Activated T-cell treated with anti-CD3 and anti-CD28 coated beads for 24 hours (primary cell): ENCODE results near the gene BGN.

Experiments
- DNase-seq: peaks from one replicate; pipeline ENCODE4 v3.0.0-alpha.2; 2020; ENCODE audit warnings: low read depth

Gene BGN

DNA sequence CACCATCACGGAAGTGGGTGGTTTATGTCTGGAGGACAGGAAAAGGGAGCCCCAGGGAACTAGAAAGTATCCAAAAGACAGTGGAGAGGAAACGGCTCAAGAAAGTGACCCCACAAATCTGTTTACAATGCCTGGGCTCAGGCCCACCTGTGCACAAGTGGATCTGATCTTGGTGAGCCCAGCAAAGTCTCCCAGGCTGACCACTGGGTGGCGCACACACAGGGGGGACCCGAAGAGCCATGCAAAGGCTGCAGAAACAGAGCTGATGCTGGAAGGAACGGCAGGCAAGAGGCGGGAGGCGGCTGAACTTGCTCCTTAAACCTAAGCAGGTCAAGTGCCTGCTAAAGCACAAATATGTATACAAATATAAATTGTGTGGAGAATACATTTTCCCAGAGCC is 34.0 kb upstream of the BGN start:
- peak; percentile 23 for DNase-seq

DNA sequence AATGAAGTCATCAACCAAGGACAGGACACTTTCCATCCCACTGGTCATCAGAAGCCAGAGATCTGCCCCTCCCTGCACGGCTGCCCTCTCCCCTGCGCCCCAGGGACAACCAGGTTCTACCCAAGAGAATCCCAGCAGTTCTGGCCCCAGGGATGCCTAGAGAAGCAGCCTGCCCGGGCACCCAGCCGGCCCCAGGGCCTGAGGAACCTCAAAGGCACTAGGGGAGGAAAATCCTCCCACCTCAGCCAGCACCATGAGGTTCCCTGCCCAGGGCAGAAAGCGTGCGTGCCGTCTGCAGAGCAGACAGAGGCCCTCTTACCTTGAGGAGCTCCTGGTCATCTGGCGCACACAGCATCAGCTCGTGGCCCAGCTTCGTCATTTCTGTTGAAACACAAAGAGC is 32.5 kb upstream of the BGN start:
- no peak for DNase-seq

DNA sequence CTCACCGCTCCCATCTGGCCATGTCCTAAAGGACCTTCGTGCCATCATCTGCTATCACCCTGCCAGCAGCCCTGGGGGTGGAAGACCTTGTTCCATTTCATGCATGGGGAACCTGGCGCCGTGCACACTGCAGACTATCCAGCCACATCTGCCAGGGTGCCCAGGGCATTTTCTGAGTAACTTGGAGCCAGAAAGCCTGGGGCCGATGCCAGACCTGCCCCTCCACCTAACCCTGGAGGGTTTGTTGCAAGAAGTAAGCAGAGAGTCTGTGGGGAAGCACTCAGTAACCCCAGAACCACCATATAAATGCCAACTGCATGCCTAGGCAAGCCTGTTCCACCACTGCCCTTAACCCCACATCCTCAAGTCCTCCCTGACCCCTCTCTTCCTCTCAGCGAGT is 31.7 kb upstream of the BGN start:
- no peak for DNase-seq

DNA sequence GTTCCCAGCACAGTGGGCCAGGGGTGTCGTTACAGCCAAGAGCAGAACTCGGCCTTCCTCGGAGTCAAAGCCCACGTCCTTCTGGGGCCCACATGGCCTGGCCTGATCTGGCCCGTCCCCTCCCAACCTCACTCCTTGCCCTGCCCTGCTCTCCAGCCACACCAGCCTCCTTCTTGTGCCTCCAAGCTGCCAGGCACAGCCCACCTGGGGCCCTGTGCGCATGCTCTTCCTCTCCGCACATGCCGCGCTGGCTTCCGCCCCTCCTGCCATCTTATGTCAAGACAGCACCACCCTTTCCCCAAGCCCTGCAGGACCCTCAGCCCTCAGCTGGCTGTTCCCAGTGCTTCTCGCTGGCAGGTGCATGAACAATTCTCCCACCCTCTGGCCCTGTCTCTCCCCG is 31.2 kb upstream of the BGN start:
- DNase-seq: no peak

DNA sequence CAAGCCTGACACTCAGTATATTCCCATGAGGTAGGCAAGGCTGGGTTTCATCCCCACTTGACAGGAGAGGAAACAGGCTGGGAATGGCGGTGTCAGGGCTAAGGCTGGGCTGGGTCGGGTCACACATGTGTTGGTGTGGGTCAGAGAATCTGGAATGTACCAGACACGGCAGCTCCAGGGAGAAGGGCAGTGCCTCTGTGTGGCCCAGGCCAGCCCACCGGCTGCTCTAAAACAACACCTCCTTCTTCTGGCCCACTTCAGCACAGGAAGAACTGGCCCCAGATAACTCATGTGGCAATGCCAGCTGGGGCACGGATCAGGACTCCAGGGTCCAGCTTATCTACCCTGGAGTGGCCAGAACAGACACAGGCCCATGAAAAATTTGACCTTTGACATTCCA is 30.7 kb upstream of the BGN start:
- no peak for DNase-seq

DNA sequence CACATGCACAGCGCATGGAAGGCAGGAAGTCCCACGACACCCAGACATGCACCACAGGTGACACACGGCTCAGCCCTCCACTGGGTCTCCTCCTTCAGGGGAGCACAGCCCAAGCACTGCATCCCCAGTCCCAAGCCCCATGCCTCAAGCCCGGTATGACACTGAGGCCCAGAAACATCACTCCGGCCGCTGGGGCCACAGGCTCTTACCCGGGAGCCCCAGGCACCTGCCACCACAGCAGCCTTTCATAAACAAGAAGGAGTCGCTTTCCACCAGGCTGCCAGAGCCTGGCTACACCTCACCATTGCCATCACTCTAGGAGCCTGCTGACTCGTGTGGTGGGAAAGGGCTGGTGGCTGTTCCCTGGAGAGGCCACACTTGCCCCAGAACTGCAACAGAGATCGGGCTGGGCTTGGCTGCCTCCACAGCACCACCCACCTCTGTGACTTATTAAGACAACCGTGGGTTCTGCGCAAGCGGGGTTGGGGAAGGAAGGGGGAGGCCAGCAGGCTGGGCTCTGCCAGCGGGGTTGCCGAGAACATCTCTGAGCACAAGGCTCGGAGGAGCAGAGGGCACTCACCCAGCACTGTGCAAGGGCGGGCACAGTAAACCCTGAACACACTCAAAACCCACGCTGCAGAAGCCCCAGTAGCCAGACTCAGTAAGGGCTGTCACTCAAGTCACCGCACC is 28.9 kb upstream of the BGN start:
- no peak for DNase-seq

DNA sequence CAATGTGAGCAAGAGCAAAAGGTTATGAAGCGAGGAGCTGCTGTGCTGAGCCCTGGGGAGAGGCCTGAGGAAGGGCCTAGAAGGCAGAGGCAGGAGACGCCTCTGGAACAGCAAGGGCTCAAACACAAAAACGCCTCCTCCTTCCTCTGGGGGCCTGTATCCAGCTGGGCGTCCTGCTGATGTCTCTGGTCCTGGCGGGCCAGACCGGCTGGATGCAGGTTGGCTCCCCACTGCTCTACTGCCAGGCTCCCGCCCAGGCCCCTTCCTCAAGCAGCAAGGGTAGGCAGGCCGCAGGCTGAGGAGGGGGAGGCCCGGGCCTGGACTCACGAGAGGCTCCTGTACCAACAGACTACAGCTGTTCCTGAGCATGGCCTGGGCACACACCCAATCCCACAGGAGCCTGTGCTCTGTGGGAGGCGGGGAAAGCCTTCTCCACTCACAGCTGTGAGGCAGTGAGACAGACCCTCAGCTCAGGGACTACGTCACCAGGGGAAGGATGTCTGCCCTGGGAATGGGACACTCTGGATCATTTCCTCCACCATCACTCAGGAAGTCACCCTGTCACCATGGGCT is 26.7 kb upstream of the BGN start:
- no peak for DNase-seq

DNA sequence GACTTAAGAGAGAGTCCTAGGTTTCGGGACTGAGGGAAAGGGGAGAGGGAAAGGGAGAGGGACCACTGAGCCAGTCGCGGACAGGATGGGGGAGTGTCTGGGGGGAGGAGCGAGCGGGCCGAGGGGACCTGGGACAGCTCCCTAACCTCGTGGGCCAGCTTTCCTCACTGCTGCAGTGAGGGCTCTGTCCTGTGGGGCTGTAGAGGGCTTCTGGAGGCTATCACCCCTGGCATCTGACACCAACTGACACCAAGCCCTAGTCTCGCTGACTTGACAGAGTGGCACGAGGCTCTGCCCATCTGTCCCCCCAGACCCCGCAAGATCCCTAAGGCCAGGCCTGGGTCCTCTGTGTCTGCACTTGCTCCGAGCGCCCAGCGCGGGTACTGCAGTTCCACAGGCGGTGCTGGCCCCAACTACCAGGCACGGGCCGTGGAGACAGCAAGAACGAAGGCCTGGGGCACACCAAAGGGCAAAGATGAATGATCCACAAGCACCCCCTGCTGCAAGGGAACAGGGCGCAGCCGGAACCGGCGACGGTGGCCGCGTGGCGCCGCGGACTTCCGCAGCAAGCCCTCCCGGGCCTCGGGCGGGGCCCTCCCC is 24.9 kb upstream of the BGN start:
- DNase-seq: no peak

DNA sequence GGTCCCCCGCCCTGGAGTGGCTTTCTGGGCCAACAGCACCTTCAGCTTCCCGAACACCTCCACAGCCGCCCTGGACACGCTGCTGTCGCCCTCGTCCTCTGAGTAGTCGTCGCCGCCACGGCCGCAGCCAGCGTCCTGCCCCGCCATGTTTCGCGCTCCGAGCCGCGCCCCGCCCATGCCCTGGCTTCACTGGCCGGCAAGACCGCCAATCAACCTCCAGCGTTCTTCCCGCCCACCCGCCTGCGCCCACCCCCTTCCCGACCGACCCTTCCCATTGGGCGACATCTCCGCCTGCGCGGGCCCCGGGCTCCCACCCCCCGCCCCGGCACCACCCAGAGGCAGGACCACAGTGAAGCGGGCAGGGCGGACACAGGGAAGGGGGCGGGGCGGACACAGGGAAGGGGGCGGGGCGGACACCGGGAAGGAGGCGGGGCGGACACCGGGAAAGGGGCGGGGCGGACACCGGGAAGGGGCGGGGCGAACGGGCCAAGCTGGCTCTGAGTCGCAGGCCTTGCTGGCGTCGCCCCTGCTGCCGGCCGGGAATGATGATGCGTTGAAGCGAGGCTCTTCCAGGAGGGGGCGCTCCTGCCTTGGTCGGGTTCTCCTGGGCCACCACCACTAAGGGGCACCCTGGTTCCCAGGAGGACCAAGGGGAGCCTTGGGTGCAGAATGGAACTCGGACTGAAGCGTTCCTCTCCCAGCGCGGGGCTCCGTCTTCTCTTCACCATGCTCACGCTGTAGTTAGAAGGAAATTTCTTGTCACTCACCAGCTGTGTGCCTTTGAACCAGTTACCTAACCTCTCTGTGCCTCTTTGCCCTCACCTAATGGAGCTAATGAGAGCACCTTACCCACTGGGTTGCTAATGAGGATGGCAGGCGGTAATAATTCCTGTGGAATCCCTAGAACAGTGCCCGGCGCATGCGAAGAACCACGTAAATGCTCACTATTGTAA is 24.1 kb upstream of the BGN start, which contains the start of gene HAUS7:
Gene HAUS7 (minus strand): TSS at position 166 of the 953 bp plus-strand sequence. CDS start 19 bp downstream, at position 147.
- DNase-seq: peak; percentile 78

DNA sequence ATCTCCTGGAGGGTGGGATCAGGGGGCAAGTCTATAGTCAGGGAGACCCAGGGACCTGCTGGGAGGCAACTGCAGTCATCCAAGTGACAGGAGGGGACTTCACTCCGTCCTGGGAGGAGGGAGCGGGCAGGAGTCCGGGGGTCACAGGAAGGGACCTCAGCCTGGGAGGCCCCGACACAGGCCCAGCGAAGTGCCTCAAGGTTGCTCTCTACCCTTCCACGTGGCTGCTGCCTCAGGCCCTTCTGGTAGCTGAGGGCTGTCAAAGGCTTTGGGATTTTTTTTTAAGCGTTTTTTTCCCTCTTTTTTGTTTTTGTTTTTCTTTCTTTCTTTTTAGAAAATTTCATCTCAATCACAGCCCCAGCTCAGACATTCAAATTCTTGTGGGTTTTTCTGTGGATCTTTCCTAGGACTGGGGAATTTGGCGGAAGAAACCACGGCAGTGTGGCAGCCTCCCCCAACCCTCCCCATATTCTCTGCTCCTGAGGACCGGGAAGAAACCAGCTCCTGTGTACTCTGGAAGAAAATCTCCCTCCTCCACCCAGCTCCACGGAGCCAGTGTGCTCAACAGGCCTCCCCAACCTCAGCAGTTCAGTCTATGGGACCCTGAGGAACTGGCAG is 23.0 kb upstream of the BGN start:
- no peak for DNase-seq

DNA sequence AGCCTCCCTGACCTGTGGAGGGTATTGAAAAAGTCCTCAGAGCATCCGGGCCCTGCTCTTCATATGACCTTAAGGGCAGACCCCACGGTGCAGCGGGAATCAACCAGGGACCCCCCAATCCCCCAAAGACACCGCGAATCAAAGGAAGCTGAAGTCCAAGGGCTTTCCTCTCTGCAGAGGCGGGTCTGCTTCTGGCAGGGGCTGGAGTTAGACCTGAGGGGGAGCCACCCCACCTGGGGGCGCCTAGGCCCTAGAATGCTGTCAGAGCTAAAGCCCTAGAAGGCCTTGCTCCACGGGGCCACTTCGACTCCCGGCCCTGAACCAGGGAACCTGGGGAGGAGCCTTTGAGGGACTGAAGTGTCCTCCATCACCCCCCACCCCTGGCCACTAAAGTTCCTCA is 21.7 kb upstream of the BGN start:
- DNase-seq: no peak

DNA sequence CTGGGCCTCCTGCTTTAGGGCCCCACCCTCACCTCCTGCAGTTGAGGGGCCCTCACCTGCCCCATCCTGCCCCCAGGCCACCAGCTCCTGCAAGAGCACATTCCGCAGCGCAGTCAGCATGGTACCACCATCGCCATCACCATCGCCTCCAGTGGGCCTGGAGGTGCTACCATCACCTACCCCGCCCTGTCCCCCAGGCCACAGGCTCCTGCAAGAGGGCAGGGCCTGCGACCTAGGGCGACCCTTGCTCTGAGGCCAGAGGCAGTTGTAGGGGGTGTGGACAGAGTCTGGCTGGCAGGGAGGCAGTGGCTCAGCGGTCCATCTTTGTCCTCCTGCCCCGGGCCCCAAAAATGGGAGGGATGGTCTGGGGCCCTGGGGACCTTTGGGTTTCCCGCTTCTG is 20.5 kb upstream of the BGN start:
- no peak for DNase-seq

DNA sequence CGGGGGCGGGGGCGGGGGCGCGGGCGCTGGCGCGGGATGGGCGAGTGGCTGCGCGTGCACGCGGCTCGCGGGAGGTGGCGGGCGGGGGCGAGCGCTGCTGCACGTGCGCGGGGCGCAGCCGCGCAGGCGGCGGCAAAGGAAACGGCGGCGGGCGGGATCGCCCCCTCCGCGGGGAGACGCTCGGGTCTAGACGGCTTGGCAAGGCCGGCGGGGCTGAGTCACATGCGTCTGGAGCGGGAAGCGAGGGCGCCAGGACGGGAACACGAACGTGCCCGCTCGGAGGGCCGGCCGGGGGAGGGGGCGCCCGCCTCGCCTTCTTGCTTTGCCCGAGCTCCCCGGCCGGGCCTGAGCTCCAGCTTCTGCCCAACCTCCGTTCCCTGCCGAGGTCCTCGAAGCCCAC is 20.1 kb upstream of the BGN start:
- DNase-seq: no peak

DNA sequence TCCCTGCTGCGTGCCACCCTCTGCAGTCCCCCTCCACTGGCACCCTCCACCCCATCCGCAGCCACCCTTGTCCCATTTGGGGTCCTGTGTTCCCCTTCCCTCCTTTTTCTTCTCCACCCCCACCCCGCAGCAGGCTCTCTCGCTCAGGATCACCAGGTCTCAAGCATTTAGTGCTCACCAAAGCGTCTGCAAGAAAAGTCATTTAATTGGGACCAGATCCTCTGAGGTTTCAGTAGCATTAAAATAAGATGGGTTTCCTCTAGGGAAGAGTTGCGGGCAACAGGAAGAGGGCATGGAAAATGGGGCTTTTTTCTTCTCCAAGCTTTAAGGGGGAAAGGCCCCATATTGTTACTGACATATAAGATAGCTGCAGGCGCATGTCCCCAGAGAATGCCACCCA is 19.5 kb upstream of the BGN start:
- DNase-seq: no peak

DNA sequence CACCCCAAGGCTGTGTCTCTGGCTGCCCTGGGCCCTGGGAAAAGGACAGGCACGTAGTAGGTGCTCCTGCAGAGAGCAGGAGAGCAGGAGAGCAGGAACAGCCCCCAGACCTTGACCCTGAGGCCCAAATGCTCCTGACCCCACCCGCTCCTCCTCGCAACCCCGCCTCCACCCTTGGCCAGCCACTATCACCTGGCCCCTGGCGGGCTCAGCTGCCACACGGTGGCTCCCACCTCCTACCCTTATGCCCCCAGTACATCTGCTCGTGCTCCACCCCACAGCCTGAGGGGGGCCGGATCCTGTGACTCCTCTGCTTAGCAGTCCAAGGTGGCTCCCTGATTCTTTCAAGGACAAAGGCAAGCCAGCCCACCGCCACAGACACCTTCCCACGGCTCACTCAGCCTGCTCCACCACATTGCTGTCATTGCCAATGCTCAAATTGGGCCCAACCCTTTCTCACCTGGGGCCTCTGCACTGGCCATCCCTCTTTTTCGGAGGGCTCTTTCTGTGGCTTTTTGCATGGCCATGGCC is 19.0 kb upstream of the BGN start:
- DNase-seq: no peak

DNA sequence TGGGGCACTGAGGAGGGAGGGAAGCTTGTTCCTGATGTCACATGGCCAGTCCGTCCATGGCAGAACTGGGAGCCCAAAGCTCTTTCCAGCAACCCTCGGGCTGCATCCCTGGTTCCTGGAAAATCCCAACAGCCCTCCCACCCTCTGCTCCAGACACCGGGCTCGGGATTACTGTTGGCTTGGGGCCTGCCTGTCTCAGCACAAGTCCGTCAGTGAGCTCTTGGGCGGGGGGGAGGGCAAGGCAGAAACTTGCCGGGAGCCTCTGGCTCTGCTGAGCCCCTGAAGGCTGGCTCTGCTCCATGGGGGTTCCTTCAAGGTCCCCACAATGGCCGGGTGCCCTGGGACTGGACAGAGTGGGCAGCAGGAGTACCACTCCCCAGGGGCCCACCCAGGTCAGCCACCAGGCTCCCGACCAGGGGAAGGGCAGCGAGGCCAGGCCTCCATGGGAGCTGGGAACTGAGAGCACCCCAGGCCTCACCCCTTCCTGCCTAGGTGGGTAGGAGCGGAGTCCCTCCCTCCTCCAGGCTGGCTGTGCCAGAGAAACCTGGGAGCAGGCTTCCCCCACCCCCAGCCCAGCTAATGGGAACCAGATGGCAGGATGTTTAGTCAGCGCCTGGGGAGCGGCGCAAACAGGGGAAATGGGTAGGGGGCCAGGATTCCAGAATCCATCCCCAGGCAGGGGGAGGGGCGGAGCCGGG is 18.0 kb upstream of the BGN start:
- DNase-seq: no peak

DNA sequence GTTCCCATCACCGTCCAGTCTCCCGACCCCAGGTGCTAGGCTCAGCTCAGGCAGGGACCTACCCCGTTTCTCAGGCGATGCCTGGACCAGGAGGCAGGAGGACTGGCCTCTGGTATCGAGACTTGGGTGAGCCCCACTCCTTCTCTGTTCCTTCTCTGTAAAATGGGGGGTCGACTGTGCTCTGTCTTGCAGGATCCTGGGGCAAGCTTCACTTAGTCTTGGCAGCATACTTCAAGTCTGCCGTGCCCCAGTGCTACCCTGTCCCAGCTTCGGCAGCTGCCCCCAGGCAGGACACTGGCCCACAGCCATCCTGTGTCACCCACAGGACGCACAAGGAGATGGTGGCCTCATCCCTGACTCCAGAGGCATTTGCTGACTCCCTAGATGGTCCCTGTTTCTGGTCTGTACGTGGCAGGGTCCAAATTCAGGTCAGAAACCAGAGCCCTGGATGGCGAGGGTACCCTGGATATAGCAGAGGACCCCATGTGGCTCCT is 17.4 kb upstream of the BGN start:
- no peak for DNase-seq

DNA sequence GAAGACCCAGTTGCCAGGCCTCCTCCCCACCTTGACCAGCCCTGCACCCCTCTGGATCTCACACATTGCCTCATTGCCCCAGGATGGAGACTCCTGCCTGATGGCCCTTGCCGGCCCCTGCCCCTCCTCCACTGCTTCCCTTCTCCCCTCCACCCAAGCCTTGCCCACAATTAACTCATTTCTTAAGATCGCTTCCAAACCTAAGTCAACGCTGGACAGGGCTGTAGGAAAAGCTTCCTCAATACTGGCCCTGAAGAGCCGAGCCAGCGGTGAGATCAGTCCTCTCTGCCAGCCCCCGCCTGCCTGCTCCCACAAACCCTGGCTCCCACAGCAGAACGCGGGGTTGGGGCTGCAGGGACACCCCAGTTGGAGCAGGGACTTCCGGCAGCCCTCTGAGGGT is 16.9 kb upstream of the BGN start:
- DNase-seq: no peak

DNA sequence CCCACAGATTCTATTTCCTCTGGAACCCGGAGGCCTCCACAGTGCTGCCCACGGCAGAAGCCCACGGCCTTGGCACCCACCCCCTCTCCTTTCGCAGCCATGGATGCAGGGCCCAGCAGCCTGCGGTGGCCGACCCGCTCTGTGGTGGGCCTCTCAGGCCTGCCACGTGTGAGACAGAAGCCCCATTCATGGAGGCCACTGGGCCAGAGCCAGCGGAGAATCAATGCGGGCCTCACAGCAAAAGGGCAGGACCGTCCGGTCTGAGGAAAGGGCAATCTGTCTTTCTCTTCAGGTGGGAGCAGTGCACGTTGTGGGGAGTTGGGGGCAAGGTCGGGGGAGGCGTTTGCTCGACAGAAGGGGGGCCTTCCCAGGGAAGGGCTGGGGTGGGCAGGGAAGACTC is 16.0 kb upstream of the BGN start:
- DNase-seq: no peak

DNA sequence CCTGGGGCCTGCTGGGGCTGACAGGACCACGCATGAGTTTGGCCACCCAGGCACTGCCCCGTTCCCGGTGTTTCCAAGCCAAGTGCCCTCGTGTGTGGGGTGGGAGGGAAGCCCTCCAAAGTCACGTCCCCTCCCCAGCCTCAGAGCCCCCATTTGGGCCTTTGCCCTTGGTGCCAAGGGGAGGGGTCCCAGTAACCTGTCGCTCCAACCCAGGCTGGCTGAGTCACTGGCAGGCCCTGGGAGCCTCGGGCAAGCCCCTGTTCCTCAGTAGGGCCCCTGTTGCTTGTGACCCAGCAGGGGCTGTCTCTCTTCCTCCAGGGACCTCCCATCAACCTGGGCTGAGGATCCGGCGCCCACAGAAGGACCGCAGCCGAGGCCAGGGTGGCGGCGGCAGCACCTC is 13.7 kb upstream of the BGN start:
- DNase-seq: no peak

DNA sequence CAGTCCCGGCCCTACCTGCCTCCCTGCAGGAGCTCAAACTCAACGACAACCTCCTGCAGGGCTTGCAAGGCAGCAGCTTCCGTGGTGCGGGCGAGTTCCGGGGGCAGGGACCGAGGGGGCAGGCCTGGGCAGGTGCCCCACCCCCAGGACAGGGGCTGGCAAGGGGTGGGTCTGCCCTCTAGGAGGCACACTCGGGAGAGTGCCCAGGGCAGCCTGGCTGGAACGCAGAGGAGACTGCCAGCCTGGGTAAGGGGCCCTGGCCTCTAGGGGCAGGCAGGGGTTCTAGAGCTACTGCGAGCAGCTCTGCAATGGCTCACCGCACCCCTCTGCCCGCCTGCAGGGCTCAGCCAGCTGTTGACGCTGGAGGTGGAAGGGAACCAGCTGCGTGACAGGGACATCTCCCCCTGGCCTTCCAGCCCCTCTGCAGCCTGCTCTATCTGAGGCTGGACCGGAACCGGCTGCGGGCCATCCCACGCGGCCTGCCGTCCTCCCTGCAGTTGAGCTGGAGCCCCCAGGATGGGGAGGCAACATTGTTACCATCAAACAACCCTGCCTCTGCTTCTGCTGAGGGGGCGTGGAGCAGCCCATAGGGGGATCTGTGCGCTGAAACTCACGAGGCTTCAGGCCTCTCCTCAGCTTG is 12.3 kb upstream of the BGN start:
- DNase-seq: no peak
